HG03378 (cell line): Measurements from ENCODE around the gene FAM209A.
"Not testable (repeated sequence)": the region's sequence is repeated elsewhere in the genome, so short reads cannot be mapped to it uniquely, and the experiment has no call there.

Experiments used
- ATAC-seq: cut with Tn5 transposase; IDR thresholded peaks from one replicate; pipeline ENCODE4 v1.9.1; 2021; ENCODE audit warnings: mild to moderate bottlenecking, moderate library complexity; ENCODE audit not compliant: unreplicated experiment

The FAM209A gene, protein sequence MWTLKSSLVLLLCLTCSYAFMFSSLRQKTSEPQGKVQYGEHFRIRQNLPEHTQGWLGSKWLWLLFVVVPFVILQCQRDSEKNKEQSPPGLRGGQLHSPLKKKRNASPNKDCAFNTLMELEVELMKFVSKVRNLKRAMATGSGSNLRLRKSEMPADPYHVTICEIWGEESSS

DNA sequence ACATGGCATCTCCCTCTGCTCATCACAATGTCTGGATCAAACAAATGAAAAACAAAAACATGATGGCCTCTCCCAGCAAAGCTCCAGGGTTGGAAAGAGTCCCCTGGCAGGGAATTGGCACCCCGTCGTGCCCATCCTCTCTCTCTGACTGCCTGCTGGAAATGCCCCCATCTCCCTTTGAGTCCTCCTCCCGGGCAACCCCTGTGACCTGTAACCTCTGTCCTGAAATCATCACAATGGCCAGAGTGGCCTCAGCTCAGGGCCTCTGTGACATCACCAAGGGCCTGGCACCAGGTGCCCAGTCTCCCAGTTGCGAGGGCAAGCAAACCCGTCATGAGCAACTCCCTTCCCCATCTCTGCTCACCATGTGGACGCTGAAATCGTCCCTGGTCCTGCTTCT, at the start of gene FAM209A:
FAM209A (plus strand) TSS at position 301 of the 400 bp plus-strand sequence; CDS start at position 366, 65 bp downstream.
- not testable (repeated sequence) for ATAC-seq

DNA sequence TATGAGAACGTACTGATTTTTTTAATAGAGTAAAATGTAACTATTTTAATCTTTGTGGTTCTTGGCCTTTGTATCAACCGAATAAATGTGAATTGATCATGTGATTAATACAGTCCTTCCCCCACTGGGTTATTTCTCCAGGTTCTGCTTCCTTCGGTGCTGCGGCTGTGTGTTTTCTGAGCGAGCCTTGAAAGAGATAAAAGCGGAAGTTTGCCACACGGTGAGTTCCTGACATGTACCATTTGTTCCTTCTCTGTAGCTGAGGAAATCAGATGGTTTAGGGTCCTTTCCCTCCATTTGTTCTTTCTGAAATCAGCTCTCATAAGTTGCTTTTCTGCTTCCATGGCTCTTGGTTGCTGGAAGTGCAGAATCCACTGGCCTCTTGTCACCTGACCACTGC, 40.6 kb upstream of the FAM209A start:
- ATAC-seq: no peak

DNA sequence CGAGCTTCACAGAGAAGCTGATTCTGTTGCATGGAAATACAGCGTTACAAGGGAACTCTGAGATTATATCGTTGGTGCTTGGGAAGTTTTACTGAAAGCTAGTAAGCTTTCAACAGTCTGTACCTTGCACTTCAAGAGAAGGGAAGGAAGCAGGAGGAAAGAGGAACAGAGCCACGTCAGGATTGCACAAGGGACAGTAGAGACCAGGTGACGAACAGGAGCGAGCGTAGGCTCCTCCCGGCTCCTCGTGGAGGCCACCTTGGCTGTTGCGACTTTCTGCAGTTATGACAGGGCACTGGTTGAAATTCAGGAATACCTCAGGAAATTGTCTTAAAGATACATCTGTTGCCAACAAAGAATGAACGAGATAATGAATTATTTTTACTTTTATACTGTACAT, 37.3 kb upstream of the FAM209A start:
- ATAC-seq: no peak

DNA sequence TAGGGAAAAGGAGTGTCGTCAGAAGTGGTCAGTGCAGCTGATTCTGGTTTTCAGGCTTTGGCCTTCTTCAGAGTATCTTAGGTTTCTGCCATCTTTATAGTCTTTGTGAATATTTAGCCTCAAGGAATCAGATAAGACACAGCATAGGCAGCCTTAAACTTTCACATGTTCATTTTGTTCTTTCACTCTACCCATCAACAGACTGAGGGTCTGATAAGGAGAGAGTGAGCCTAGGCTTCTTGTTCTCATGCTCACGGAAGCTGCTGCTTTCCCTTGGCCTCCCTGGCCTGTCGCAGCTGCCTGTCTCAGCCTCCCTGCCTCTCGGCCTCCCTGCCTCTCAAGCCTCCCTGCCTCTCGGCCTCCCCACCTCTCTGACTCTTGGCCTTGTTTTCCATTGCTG, 36.0 kb upstream of the FAM209A start:
- ATAC-seq: no peak

DNA sequence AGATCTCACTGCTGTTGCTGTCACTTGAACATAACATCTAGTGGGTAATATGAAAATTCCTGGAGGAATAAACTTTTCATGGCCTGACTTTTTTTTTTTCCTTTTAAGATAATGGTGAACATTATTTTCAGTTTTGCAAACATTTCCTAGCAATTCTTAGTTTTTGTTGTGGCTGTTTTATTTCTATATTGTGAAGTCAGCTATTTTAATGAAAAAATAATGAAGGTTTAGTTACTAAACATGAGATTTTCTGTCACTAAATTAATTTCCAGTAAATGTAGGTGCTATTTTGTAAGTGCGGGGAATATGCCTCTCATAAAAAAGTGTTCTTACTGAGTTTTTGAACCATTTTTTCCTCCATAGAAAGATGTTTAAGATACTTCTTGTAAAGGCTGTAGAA, 23.4 kb upstream of the FAM209A start:
- no peak for ATAC-seq

DNA sequence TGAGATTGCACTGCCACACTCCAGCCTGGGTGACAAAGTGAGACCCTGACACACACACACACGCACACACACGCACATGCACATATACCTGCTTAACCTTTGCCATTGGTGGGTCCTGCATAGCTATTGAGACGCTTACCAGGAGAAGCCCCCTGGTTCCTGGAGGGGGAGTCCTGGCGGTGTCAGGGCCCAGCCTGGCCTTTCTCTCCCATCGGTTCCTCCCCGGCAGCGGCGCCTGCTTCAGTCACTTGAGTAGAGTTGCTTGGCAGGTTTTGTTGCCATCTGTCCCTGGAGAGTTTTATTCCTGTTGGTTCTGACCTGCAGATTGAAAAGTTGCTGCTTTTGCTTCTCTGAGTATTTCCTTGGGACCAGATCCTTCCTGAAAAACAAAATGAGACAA, 20.6 kb upstream of the FAM209A start:
- no peak for ATAC-seq

DNA sequence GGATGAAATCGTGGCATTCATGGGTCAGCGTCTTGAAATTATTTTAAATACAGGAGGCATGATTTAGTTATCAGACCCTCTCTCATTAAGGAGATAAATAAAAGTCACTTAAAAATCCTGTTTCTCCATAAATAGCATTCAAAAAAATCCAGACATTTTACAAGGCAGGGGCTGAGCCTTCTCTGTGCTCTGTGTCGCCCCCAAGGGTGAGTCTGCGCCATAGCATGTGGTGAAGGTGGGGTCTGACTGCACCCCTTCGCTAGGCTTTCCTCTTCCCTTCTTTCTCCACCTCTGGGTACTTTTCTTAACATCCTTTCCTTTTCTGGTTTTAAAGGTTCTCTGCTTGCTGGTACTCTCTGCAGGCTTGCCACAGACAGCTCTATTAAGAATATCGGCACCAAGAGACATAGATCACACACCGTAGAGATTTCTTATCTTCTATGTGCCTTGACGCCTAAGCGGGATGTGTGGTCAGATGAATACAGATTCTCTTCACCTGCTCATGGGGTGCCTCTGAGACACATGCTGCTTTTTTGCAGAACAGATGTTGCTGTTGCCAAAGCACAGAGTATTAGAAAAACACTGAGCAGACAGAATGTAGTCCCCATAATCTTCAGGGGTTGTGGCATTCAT, 20.1 kb upstream of the FAM209A start:
- ATAC-seq: no peak

DNA sequence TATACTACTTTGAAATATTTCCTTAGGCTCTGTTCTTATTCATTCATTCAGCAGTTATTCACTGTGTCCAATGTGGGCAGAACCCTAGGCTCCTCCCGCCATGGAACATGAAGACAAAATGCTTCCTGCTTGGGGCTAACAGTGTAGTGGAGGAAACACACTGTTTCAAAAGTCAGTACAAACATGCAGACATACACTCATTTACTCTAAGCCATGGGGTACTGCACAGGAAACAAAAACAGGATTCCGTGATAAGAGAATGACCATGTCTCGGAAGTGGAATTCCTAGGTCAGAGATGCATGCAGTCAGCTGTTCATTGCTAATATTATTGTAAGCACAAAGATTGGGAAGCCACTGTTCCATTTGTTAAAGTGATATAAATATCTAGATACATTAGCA, 18.4 kb upstream of the FAM209A start:
- no peak for ATAC-seq

DNA sequence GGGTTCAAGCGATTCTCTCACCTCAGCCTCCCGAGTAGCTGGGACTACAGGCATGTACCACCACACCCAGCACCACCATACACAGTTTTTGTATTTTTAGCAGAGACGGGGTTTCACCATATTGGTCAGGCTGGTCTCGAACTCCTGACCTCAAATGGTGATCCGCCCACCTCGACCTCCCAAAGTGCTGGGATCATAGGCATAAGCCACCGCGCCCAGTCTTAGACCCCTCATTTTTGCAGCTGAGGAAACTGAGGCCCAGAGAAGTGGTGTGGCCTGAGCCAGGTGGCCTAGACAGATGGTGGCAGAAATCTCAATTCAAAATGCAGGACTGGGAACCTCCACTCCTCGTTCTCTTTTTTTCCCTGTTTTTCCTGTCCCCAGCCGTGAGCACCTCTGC, 12.6 kb upstream of the FAM209A start:
- no peak for ATAC-seq

DNA sequence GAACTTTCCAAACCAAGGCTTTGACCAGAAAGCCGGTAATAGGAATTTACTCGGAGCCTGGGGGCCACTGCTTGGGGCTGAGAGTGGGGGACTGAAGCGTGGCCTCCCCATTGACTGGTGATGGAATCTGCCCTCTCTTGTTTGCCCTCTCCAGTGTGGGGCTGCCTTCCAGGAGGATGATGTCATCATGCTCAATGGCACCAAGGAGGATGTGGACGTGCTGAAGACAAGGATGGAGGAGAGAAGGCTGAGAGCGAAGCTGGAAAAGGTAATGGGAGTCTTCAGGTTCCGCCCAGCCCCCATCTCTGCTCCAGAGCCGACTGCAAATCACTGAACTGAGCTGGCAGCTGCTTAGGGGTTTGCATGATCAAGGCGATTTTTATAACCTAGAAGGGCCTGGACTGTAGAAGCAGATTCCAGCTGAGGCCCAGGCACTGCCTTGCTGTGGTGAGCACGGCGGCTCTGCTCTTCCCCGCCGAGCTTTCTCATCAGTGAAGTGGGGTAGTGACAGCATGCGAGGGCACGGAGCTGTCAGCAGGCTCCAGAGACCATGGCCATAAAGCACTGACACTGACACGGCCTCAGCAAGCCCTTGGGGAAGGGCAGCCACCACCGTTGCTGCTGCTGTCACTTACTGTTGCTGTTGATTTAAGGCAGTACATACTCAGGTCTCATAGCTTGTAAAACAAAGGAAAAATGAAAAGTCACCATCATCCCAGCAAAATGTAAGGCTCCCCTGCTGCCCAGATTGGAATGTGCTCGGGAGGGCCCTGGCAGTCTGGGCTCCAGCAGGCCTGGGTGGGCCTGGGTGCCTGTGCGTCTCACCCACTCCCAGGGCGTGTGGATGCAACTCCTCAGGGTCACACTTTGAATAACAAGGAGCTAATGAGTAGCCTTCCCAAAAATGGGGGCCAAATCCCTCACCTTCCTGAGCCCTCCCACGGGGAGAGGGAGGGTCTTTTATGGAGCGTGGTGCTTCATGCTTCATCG, 11.1 kb upstream of the FAM209A start:
- no peak for ATAC-seq

DNA sequence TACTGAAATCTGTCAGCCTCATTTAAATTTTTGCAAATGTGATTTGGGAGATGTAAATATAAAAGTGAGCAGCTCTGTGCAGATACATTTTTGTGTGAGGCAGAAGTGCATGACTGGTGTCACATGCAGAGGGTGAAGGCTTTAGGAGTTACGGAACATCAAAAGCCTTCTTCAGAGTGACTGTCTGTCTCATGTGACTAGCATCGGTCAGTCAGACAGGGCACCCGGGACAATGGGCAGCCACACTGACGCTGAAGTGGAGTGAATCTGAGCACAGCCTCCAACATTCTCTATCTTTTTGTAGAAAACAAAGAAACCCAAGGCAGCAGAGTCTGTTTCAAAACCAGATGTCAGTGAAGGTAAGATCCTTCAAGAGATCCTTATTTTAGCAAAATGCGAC, 7.9 kb upstream of the FAM209A start:
- ATAC-seq: no peak

DNA sequence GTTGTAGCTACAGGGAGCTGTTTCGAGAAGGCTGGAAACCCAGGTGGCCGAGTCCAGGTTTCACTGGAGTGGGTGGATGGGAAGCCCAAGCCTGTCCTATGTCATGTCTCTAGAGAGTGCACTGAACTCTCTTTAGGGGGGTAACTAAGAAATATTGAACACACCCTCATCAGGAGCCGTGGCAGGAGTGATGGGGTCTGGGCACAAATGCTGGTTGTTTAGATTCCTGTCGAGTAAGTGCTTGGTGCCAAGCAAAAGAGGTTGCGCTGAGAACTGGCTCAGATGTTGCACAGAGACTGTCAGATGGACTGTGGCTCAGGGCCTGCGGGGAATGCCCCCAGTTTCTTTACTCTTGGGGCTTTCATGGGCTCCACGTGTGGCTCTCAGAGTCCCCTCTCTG, 7.3 kb upstream of the FAM209A start:
- ATAC-seq: no peak

DNA sequence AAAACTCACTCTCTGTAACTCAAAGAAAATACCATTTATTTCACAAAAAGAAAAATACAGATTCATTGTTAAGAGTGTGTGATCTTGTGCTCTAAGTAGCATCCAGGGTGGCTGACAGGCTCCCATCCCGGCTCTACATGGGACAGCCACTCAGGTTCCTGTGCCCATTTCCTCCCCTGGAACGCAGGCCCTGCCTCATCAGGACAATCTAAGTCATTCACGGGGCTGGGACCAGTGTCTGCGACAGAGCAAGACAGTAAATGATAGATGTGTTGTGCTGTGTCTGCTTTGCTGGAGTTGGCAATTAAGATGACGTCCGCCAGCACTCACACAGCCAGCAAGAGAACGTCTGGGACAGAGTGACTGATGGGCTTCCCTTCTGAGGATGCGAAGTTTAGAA, 6.9 kb upstream of the FAM209A start:
- no peak for ATAC-seq

DNA sequence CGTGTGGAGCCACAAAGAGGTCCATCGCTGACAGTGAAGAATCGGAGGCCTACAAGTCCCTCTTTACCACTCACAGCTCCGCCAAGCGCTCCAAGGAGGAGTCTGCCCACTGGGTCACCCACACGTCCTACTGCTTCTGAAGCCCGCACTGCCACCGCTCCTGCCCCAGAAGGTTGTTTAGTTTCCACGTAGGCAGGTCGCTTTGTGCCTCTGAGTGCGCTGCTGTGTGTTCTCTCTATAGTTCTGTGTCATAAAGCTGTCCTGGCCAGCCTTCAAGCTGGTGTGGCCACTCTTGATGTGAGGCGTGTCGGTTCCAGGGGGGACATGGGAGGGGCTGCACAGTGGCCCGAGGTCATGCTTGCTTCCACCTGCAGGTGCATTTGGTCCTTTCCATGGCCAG, 6.4 kb upstream of the FAM209A start:
- no peak for ATAC-seq

DNA sequence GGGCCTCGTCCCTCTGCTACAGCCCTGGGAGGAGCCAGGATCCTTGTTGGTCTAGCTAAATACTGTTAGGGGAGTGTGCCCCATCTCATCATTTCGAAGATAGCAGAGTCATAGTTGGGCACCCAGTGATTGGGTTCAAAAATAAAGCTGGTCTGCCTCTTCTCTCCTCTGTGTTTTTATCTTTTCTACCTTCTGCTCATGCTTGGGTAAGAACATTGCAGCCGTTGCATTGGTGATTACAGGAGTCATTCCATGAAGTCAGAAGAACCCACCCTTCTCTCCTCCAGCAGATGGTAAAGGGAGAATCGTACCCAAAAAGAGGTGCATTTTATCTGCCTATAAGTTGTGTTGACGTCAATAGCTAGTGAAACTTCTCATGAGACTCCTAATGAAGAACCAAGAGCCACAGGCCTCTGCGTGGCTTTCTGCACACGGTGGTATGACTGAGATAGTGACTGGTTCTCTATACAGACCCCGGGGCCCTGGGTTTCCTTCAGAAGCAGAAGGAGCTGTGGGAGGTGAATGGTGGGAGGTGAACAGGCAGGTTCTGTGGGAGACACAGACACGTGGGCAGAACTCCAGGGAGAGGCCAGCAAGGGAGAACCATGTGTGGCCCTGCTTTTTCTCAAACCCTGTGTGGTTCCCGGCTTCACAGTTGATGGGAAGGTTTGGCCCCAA, 5.7 kb upstream of the FAM209A start:
- no peak for ATAC-seq

DNA sequence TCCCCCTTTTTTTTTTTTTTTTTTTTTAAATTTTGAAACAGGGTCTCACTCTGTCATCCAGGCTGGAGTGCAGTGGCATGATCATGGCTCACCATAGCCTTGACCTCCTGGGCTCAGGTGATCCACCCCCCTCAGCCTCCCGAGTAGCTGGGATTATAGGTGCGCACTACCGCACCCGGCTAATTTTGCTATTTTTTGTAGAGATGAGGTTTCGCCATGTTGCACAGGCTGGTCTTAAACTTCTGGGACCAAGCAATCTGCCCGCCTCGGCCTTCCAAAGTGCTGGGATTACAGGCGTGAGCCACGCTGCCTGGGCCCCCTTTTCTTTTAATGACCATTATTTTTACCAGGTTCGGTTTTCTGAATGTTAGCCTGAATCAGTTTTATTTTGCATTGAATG, 5.0 kb upstream of the FAM209A start:
- ATAC-seq: no peak

DNA sequence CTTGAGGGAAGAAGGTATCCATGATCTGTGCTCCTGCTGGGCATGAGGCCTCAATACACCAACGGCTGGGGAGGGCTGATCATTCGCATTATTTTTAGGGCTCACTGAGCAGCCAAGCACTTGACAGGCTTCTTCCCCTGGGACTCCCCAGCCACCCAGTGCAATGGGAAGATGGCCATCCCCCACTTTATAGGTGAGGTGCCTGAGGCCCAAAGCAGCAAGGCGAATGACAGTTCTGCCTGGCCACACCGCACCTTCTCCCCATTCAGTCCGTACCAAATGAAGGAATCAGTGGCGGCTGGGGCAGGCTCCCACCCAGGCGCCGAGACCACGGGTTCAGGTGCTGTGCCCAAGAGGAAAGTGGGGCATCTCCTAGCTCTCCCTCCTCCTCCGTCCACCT, 4.4 kb upstream of the FAM209A start:
- ATAC-seq: no peak

DNA sequence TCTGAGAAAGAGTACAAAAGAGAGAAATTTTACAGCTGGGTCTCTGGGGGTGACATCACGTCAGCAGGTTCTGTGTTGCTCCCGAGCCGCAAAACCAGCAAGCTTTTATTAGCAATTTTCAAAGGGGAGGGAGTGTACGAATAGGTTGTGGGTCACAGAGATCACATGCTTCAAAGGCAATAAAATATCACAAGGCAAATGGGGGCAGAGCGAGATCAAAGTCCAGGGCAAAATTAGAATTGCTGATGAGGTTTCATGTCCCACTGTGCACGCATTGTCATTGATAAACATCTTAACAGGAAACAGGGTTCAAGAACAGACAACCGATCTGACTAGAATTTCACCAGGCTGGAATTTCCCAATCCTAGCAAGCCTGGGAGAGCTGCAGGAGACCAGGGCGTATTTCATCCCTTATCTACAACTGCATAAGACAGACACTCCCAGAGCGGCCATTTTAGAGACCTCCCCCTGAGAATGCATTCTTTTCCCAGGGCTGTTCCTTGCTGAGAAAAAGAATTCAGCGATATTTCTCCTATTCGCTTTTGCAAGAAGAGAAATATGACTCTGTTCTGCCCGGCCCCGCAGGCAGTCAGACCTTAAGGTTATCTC, 3.7 kb upstream of the FAM209A start:
- ATAC-seq: not testable (repeated sequence)

DNA sequence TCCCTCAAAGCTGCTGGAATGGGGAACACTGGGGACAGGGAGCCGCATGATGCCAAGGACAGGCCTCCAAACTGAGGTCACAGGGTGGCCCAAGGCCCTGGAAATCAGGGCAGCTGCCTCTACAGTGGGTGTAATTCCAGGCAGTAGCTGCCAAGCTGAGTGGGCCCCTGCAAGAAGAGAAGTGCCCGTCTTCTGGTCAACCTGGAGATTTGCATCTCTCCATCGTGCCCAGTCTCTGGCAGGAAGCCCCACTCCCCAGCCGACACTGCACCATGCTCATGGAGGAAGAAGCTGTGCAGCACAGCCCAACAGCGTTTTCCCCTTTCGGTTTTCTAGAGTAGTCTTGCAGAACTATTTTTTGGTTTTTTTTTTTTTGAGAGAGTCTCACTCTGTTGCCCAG, 2.2 kb upstream of the FAM209A start:
- no peak for ATAC-seq

DNA sequence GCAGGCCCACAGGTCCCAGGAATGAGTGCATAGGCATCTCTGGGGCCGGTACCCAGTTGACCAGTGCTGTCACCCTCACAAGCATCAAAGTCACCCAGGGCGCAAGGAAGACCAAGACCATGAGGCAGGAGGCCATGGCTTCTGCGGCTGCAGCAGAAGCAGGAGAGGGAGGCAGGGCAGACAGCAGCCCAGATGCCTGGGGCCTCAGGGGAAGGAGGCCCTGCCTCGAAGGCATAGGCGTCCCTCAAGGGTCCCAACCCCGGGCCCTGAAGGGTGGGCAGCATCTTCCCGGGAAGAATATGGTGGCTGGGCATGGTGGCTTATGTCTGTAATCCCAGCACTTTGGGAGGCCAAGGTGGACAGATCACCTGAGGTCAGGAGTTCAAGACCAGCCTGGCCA, 3.0 kb downstream of the FAM209A start:
- ATAC-seq: no peak

DNA sequence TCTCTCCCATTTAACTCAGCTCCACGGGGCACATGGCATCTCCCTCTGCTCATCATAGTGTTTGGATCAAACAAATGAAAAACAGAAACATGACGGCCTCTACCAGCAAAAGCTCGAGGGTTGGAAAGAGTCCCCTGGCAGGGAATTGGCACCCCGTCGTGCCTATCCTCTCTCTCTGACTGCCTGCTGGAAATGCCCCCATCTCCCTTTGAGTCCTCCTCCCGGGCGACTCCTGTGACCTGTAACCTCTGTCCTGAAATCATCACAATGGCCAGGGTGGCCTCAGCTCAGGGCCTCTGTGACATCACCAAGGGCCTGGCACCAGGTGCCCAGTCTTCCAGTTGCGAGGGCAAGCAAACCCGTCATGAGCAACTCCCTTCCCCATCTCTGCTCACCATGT, 8.4 kb downstream of the FAM209A start, which contains the start of gene FAM209B:
FAM209B (plus strand) TSS at position 301 of the 400 bp plus-strand sequence; CDS start at position 397, 96 bp downstream.
- not testable (repeated sequence) for ATAC-seq
